Forelimb muscle (tissue), 1 donor: ENCODE data around the gene SORCS1. TPM values are rescaled to one million over a fixed set of nuclear protein-coding genes. Genes with fewer than 3 reads are reported as not detected.

Source experiments
- DNase-seq: peaks from one replicate; pipeline ENCODE4 v3.0.0-alpha.2; 2013; ENCODE audit warnings: low read depth
- polyA plus RNA-seq: library from polyadenylated mRNA; unstranded; fragments of 120-200 nt; gene quantifications from one replicate; pipeline ENCODE4 v1.2.1, GENCODE V29; 2013; ENCODE audit not compliant: insufficient read length

Gene SORCS1
- polyA plus RNA-seq, 1 donor = 5.1 TPM

DNA sequence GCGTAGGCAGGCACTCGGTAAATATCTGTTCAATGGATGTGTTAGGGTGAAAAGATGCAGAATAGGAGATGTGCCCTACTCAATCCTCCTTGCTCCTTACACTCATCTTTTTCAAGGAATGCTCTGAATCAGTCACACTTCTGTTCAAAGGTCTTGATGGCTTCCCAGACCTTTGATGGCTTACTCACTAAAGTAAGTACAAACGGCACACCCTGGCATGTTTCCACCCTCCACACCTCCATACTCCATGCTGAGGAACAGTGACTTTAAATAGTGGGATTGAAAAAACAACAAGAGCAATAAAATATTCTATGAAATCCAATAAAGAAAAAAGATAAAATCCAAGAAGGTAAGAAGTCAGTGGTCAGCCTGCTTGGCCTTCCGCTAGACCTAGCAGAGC lies 569.2 kb downstream of the SORCS1 start:
- no peak for DNase-seq

DNA sequence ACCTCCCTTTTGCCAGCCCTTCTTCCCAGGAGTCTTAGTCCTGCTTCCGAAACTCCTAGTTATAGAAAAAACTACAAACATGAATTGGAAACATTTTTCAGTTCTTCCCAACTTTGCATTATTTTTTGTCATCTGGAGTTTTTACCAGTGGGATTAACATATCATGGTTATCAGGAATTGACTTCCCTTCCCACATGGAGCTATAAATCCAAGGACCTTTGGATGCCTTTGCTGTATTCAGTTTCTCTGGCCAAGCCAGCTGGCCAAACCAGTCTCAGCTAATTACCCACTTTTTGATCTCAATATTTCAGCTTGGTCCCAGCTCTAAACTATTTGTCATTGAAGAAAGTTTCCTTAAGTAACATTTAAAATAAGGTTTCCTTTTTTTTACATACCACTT lies 570.6 kb downstream of the SORCS1 start:
- no peak for DNase-seq

DNA sequence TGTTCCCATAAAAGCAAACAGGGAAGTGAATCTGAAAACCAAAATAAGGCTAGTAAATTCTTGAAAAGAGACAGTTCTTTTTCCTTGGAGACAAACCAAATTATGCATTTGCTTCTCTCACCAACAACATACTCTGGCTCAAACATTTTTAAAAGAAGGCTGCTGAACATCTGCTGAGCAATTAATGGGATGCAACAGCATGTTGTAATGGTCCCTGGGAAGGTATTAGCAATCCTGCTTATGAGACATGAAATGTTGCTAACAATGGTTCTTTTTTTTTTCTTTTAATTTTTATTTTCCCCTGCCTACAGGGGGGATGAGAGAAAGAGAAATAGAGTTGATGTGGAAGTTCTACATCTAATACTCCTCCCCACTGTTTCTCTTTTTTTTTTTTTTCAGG lies 572.1 kb downstream of the SORCS1 start:
- no peak for DNase-seq

DNA sequence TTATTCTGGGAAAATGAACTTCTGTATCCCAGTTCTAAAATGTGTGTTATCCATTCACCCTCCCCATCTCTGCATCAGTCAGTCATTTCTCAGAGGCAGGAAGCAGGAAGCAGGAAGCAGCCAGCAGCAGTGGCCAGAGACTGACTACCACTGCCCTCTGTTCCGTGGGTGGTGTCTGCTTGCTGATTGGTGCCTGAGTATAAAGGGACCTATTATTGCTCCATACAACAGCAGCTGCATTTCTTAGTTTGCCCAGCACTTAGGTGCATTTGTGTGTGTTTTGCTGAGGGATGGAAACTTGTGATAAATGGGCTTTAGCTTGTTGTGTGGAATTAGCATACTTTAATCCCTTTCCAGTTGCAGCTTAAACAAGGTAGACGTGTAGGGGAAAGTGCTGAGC lies 582.2 kb downstream of the SORCS1 start:
- no peak for DNase-seq

DNA sequence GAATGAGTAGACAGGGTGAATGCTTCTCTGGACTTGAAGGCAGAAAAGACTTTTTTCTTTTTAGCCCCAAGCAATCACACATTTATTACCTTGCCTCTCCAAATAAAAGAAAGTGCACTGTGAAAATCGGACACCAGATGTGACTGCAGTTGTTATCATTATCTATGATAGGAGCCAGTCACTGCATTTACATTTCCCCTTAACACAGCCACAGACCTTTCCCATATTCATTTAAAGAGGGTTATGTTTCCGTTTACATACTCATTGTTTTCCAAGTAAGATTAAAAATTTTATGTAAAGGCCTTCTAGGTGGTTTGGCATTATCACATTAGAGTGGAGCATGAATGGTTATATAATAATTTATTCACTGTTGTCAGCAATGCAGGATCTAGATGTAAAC lies 586.8 kb downstream of the SORCS1 start:
- DNase-seq = no peak

DNA sequence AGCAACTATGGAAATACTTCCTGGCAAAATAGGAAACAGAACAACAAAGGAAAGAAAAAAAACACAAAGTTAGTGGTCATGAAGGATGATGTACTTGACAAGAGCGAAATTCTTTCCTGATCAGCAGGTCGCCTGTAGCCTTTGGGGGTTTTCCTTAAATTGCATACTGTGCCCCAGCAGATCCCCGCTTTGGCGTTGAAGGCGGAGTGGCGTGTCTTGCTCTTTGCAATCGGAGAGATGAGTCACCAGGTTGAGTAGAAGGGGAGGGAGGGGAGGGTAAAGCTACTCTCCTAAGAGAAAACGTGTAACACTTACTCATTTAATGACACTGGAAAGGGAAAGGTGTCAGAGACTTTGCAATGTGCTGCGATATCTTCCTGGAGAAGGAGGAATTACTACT lies 587.2 kb downstream of the SORCS1 start:
- DNase-seq = no peak

DNA sequence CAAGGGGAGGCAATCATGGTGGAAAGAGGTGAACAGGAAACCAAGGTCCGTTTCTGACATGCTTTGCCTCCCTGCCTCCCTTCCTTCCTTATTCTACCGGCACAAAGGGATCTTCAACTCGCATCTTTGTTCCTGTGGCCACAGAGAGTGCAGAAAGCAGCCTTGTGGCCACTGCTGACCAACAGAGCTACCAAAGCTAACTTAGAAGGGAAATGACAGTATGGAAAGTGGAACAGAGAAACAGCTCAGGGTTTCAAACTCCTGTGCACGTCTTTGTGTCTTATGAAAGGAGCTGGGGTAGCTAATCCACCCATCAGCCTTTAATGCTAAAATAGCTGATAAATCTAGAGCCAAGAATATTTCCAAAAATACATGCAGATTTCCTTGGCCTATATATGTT lies 588.0 kb downstream of the SORCS1 start:
- no peak for DNase-seq

DNA sequence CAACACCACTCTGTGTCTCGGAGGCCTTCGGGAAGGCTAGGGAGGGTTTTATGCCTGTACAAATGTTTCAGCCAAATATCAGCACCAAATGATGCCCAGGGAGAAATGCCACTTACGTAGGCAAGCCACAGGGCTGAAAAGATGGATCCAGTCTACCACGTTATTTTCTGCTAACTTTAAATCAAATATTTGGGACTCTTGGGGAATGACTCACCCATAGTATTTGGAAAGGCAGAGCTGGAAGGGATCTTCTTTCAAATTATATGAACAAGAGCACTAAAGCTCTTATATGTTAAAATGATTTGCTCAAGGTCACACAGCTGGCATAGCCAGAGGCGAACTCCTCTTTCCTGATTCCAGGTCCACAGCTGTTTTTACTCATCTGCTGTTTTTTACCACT lies 591.4 kb downstream of the SORCS1 start:
- no peak for DNase-seq

DNA sequence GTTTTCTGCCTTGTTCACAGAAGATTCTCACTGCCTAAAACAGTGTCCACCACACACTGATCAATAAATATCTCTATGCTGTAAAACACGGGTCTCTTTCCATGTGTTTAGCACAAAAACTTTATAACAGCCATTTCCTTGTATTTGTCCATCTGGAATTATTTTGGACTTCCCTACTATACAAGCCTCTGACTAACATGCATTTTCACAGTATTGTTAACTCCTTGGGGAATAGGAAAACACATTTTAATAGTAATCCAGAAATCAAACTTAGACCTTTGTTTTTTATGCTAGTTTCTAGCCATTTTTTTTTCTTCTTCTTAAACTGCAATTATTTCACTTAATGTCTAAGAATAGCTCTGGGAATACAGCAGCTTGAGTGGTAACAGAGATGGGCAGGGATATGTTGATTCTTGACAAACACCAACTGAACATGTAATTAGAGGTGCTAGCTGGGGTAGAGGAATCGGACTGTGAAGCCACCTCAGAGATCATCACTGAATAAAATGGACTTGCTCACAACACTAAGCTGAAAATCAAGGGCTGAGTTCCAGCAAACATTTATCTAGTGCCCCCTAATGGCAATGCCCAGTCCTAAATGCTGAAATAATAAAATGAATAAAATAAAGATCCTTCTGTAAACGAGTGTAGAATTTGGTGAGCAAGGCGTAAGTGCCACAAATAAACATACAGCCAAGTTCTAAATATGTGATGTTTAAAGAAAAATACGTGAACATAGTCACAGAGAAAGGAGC lies 593.1 kb downstream of the SORCS1 start:
- DNase-seq = no peak

DNA sequence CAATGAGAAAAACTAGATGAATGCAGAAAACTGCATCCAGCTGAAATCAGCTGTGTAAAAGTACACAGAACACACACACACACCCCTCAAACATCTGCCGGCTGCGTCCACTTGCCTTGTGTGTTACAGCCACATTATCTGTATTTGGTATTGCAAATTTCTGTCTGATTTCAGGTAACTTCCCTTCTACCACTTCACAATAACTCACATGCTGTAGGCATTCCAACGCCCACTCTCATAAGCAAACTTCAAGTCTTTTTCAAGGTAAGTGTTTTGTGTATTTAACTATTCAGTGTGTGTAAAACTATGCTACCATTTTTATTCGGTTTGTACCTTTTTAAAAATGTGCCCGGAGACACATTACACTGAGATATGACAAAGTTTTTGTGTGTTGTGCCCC lies 594.2 kb downstream of the SORCS1 start:
- DNase-seq = no peak

DNA sequence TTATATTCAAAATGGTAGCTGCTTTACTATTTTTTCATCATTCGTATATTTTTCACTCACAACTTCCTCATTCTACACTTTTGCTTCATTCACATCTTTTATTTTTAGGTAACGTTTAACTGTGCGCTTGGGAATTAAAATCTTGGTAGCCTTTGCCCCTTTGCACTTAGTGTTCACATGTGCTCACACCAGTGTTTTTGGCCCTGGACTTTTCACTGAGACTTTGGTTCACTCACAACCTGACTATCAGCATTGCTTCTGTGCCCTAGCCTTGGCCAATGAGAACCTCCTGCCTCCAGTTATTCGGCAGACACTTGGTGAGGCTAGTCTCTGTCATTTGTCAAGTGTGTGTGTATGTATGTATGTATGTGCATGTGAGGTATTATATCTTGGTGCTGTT lies 596.9 kb downstream of the SORCS1 start:
- no peak for DNase-seq

DNA sequence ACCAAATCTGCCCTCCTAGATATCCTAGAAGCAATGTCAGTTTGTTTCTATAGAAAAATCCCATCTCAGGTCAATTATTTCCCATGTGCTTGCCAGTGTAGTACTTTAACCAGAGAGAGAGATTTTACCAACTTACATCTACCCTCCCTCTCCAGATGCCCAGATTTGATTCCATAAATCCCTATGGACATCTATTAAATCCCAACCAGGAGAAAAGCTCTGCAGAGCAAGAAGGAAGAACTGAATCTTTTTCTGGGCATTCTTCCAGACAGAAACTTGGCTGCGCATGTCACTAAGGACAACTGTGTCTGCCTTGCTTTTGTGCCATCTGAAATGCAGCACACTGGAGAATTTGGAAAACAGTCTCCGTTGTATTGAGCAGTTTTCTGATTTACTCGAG lies 597.6 kb downstream of the SORCS1 start:
- DNase-seq = no peak

DNA sequence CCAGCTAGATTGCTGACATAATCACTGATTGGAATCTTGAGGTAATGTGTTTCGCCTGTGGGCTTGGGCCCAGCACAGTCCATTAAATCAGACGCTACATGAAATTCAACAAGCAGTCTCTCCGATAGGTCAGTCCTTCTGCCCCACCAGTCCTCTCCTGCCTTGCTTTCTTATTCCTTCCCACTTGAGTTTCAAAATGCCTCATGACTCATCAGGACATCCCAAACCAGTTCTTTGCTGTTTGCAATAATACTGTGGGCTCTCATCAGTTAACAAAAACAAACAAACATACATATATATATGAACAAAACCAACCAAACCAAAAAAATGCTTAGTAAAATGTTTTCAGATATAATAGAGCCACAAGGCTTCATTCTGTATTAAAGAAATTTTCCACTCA lies 599.0 kb downstream of the SORCS1 start:
- no peak for DNase-seq

DNA sequence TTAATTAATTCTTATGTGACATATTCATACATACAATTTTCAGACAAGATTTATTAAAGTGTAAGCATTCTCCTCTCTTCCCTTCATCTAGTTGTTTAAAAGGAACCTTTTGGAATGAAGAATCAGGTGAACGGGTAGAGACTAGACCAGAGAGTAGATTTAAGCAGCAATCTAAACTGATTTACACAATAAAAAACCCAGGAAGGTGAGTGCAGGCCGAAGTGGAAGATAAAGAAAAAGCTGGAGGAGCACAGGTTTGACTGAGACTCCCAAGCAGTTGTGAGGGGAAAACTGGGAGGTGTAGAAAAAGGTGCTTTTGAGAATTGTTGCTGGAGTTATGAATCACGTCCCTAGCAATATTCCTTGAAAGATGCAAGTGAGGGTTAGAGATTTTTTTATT lies 601.1 kb downstream of the SORCS1 start:
- no peak for DNase-seq

DNA sequence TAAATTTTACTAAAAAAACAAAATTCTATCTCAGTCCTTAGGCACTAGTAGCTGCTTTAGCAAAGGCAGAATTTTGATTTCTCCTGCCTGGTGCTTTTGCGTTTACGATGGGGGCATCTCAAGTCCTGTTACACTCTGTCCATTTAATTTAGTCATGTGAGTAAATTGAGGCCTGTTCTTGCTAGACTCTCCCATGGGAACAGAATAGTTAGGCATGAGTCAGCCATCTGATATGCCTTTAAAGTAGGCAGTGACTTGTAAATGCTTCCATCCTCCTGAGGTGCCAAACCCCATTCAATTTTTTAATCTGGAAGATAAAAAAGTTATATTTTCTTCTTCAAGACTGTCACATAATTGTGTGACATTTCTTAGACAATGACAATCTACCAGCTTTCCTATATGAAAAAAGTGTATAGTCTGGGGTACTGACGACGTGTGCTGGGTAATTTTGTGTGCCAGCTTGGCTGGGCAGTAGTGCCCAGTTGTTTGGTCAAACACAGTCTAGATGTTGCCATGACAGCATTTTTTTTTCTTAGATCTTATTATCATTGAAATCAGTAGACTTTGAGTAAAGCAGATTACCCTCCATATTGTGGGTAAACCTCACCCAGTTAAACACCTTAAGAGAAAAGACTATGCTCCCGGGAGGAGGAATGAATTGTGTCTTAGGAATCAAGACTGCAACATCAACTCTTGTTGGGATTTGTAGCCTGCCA lies 603.4 kb downstream of the SORCS1 start:
- DNase-seq = no peak

DNA sequence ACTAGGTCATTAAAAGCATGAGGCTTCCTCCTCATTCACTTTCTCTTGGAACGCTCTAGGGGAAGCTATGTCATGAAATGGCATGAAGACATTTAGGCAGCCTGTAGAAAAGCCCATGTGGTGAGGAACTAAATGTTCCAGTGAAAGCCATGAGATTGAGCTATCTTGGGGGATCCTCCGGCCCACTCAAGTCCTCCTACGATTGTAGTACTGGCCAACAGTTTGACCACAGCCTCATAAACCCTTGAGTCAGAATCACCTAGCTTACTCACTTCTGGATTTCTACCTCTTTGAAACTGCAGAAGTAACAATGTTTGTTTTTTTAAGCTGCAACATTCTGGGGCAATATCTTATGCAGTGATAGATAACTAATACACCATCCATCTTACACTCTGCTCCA lies 605.1 kb downstream of the SORCS1 start:
- no peak for DNase-seq

DNA sequence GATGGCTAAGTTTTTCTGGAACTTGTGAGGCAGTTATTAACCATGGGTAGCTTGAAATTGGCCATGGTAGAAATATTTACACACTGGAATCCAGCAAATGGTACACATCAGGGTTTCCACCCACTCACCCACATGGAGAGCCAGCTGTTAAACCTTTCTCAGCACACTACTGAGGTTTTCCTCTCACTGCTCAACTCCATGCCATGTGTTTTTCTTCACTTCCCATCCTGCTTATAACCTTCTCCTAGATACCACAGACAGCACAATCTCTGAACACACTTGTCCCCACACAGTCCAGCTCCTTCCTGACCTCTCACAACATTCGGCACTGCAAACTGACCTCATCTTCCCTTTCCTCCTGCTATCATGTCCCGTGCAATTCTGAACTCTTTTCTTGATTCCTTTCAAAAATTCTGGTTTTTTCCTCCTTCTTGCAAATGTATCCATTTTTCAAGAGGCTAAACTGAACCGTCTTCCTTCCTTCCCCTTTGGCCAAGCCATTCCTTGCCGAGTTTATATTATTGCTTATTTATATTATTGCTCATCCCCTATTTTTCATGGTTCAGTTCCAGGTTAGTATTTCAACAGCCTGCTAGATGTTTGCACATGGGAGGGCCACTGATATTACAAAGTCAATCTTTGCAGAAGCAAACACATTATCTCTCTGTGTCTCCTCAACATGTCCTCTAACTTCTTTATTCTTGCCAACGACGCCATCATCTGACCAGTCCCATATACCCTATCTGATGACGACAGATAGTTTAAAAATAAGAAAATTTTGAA lies 606.4 kb downstream of the SORCS1 start:
- no peak for DNase-seq

DNA sequence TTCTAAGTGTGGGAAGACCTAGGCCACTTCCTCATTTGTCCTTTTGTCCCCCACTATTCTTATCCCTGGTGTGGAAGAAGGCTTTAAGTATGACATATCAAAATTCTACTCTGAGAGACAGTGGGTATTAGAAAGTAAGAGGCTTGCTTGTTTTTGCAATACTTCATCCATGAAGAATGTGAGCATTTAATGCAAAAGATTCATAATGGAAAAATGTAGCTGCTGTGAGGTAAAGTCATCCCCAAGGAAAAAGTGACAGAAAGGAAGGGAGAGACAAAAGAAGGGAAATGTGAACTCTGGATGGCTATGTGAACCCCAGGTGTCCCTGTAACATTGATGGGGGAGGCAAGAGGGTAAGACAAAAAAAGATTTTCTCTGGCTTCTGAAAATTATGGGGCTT lies 607.5 kb downstream of the SORCS1 start:
- no peak for DNase-seq

DNA sequence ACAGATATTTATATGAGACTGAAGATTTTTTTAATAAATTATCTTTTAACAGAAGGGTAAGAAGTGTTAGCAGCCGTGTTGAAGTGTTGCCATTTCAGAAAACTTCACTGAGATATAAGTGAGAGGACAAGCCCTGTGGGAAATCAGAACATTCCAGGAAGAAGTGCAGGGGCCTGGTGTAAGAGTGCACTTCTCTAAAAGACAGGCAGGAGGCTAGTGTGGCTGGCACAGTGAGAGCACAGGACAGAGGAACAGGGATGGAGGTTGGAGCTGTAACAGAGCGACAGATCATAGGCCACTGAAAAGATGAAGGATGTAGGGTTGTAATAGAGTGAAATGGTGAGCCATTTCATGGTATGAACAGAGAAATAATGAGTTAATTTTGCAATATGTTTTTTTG lies 608.9 kb downstream of the SORCS1 start:
- DNase-seq = no peak

DNA sequence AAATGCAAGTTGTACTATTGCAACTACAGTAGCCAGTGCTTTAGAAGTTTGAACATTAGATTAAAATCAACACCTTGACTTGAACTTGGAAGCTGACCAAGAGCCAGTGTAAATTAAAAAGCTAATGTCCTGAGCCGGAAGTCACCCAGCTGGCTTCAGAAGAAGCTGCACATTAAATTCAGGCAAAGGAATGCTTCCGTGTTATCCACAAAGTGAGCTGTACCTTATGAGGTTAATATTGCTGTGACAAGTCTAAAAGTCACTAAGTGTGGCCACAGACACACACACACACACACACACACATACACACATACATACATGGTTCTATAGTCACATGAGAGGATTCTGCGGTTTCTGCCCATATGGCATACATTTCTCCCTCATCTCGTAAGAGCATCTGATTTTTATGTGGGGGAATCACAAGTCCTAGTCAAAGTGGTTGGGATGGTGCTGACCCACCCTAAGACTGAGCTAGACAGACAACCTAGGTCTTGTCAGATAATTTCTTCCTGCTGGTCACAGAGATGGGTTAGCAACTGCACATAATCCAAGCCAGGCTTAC lies 612.9 kb downstream of the SORCS1 start:
- DNase-seq = no peak

DNA sequence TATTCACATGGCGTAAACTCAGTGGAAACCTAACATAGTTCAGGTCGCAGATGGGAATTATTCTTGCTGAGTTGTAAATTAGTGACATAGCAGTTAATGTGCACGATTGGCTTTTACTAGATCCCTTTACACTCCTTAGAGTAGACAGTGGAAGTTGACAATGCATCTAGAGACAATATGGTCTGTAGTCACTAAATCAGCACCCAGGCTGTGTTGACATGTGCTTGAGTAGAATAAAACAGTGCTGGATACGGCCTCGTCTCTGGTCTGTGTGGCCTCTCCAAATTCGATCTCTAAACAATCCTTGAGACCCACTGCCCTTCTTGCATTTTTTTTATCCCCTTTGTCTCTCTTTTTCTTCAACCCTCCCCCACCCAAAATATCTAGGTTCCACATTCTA lies 615.7 kb downstream of the SORCS1 start:
- DNase-seq = no peak

DNA sequence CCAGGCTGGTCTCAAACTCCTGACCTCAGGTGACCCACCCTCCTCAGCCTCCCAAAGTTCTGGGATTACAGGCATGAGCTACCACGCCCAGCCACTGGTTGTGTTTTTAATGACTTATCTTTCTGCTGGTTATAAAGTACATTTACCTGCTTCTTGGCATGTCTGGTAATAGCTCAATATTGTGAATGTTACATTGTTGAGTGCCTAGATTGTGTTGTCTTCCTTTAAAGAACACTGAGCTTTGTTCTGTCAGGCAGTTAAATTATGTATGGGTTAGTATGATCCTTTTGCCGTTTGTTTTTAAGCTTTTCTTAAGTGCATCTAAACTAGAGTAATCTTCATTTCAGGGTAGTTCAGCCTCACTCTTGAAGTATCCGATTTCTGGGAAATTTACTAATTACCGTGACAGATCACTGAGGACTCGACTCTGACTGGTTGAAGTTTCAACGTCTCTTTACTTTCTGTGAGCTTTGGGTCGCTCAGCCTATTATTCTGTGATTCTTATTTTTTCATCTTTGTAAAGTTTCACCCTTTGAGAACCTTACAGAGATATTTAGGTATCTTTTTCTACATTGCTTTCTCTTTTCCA lies 617.4 kb downstream of the SORCS1 start:
- DNase-seq = no peak
